ENCODE results near the gene MYO3B. TPM values are rescaled to one million over a fixed set of nuclear protein-coding genes. Genes with fewer than 3 reads are reported as not detected.
"Not testable (repeated sequence)": the region's sequence is repeated elsewhere in the genome, so short reads cannot be mapped to it uniquely, and the experiment has no call there.

Gene MYO3B
- polyA plus RNA-seq, 1 donor, result 0.30 TPM

GRCh38 chr2:170258382-170258781 is 80.4 kb downstream of the MYO3B start:
- Histone ChIP-seq H3K9me3 (ENCODE audit: control insufficient read depth, low read depth, low read length) (no peaks in the 10 kb centered on the region), H3K27ac (ENCODE audit: low read length) (no peak overlapping the region), H3K36me3 (ENCODE audit: control insufficient read depth, insufficient read depth, low read length) (no peaks in the 10 kb centered on the region), H3K4me3 (ENCODE audit: low read length) (no peak overlapping the region), H3K4me1 (ENCODE audit: control insufficient read depth, insufficient read depth, low read length) (no peaks in the 10 kb centered on the region), H3K27me3 (ENCODE audit: control insufficient read depth, insufficient read depth, low read length) (peaks cover 2% of the 10 kb centered on the region)
- 88% methylated on average over 1 of the region's 3 CpGs for WGBS (ENCODE audit: insufficient coverage, low lambda C conversion rate)
- DNase-seq, result no peak

DNA sequence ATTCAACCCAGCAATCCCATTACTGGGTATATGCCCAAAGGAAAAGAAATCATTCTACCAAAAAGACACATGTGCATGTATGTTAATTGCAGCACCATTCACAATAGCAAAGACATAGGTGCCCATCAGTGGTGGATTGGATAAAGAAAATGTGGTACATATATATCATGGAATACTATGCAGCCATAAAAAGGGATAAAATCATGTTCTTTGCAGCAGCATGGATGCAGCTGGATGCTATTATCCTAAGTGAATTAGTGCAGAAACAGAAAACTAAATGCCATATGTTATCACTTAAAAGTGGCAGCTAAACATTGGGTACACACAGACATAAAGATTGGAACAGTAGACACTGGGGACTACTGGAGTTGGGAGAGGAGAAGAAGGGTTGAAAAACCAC is 82.2 kb downstream of the MYO3B start:
- H3K36me3 ChIP-seq (ENCODE audit: control insufficient read depth, insufficient read depth, low read length), result no peaks in the 10 kb centered on the region
- no peaks in the 10 kb centered on the region for H3K9me3 ChIP-seq (ENCODE audit: control insufficient read depth, low read depth, low read length)
- H3K27ac ChIP-seq (ENCODE audit: low read length), result no peak overlapping the region
- no peaks in the 10 kb centered on the region for H3K27me3 ChIP-seq (ENCODE audit: control insufficient read depth, insufficient read depth, low read length)
- DNase-seq, result no peak
- no peaks in the 10 kb centered on the region for H3K4me1 ChIP-seq (ENCODE audit: control insufficient read depth, insufficient read depth, low read length)
- no peak overlapping the region for H3K4me3 ChIP-seq (ENCODE audit: low read length)

DNA sequence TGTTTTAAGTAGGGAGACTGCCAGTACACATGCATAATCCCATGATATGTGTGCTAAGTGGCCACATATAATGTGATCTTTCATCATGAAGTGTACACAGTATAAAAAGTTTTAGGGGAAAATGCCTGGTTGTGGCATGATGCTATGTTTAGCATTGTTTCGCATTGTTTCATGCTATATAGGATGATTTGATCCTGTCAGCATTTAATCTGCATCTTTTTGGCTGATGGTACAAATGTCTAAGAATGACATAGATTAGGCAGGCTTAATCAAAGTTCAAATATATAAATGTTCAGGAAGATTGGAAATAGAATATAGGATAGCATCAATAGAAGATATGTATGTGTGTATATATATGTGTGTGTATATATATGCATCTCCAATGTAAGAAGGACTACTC is 83.6 kb downstream of the MYO3B start:
- no peak overlapping the region for H3K4me3 ChIP-seq (ENCODE audit: low read length)
- no peak for DNase-seq
- no peak overlapping the region for H3K27ac ChIP-seq (ENCODE audit: low read length)
- no peaks in the 10 kb centered on the region for H3K9me3 ChIP-seq (ENCODE audit: control insufficient read depth, low read depth, low read length)
- no CpG with 5 or more reads among the region's 1 CpG for WGBS (ENCODE audit: insufficient coverage, low lambda C conversion rate)
- H3K36me3 ChIP-seq (ENCODE audit: control insufficient read depth, insufficient read depth, low read length), result no peaks in the 10 kb centered on the region
- no peaks in the 10 kb centered on the region for H3K4me1 ChIP-seq (ENCODE audit: control insufficient read depth, insufficient read depth, low read length)
- no peaks in the 10 kb centered on the region for H3K27me3 ChIP-seq (ENCODE audit: control insufficient read depth, insufficient read depth, low read length)

DNA sequence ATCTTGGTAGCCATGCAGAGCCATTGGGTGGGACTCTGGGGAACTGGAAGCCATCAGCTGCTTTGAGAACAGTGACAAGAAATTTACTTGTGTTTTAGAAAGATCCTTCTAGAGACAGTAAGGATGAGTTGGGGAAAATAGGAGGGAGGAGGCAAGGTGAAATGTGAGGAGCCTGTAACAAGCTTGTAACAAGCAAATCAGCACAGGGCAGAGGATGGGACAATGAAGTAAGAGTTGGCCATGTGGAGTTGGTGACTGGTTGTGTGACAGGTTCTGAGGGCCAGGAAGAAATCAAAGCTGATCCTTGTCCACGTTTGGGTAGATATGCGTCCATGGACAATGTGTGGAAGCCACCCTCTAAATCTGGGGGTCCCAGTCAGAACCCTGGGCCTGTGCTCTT is 84.4 kb downstream of the MYO3B start:
- no peak overlapping the region for H3K27ac ChIP-seq (ENCODE audit: low read length)
- no CpG with 5 or more reads among the region's 2 CpGs for WGBS (ENCODE audit: insufficient coverage, low lambda C conversion rate)

GRCh38 chr2:170262806-170263205 is 84.9 kb downstream of the MYO3B start:
- H3K27ac ChIP-seq (ENCODE audit: low read length), result no peak overlapping the region
- no peaks in the 10 kb centered on the region for H3K9me3 ChIP-seq (ENCODE audit: control insufficient read depth, low read depth, low read length)
- H3K4me1 ChIP-seq (ENCODE audit: control insufficient read depth, insufficient read depth, low read length), result no peaks in the 10 kb centered on the region
- H3K36me3 ChIP-seq (ENCODE audit: control insufficient read depth, insufficient read depth, low read length), result no peaks in the 10 kb centered on the region
- DNase-seq, result no peak
- WGBS (ENCODE audit: insufficient coverage, low lambda C conversion rate), result 91% methylated on average over 2 of the region's 4 CpGs
- no peaks in the 10 kb centered on the region for H3K27me3 ChIP-seq (ENCODE audit: control insufficient read depth, insufficient read depth, low read length)
- H3K4me3 ChIP-seq (ENCODE audit: low read length), result no peak overlapping the region

More for the DNA sequence above, 84.4 kb downstream of the MYO3B start:
- Histone ChIP-seq H3K4me1 (ENCODE audit: control insufficient read depth, insufficient read depth, low read length) (no peaks in the 10 kb centered on the region), H3K27me3 (ENCODE audit: control insufficient read depth, insufficient read depth, low read length) (no peaks in the 10 kb centered on the region), H3K4me3 (ENCODE audit: low read length) (no peak overlapping the region), H3K9me3 (ENCODE audit: control insufficient read depth, low read depth, low read length) (no peaks in the 10 kb centered on the region), H3K36me3 (ENCODE audit: control insufficient read depth, insufficient read depth, low read length) (no peaks in the 10 kb centered on the region)
- DNase-seq, result no peak

- WGBS (ENCODE audit: insufficient coverage, low lambda C conversion rate), result 83% methylated on average over 1 of the region's 7 CpGs
- not testable (repeated sequence) for DNase-seq; H3K27ac ChIP-seq (ENCODE audit: low read length); H3K4me3 ChIP-seq (ENCODE audit: low read length); H3K9me3 ChIP-seq (ENCODE audit: control insufficient read depth, low read depth, low read length); H3K4me1 ChIP-seq (ENCODE audit: control insufficient read depth, insufficient read depth, low read length); H3K27me3 ChIP-seq (ENCODE audit: control insufficient read depth, insufficient read depth, low read length); H3K36me3 ChIP-seq (ENCODE audit: control insufficient read depth, insufficient read depth, low read length)
Measured at GRCh38 chr2:170263728-170264521, 86.0 kb downstream of the MYO3B start.

DNA sequence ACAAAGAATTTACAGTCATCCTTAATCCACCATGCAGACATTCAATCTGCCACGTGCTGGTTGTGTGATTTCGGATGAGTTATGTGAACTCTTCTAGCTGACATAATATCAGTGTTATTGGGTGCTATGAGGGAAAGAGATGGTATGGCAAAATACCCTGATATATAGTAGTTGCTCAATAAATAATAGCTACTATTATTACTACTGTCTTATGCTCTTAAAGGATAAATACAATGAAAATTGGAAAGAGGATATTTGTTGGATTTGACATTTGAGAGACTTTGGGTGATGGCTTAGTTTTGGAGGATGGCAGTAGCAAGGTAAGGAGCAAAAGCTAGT is 86.5 kb downstream of the MYO3B start:
- no peak overlapping the region for H3K27ac ChIP-seq (ENCODE audit: low read length)
- H3K4me3 ChIP-seq (ENCODE audit: low read length), result no peak overlapping the region
- no peaks in the 10 kb centered on the region for H3K4me1 ChIP-seq (ENCODE audit: control insufficient read depth, insufficient read depth, low read length)
- H3K36me3 ChIP-seq (ENCODE audit: control insufficient read depth, insufficient read depth, low read length), result no peaks in the 10 kb centered on the region
- no peak for DNase-seq
- H3K9me3 ChIP-seq (ENCODE audit: control insufficient read depth, low read depth, low read length), result no peaks in the 10 kb centered on the region
- H3K27me3 ChIP-seq (ENCODE audit: control insufficient read depth, insufficient read depth, low read length), result no peaks in the 10 kb centered on the region
- no CpG with 5 or more reads among the region's 2 CpGs for WGBS (ENCODE audit: insufficient coverage, low lambda C conversion rate)

- H3K9me3 ChIP-seq (ENCODE audit: control insufficient read depth, low read depth, low read length), result no peaks in the 10 kb centered on the region
- H3K36me3 ChIP-seq (ENCODE audit: control insufficient read depth, insufficient read depth, low read length), result no peaks in the 10 kb centered on the region
- no peaks in the 10 kb centered on the region for H3K4me1 ChIP-seq (ENCODE audit: control insufficient read depth, insufficient read depth, low read length)
- no peaks in the 10 kb centered on the region for H3K27me3 ChIP-seq (ENCODE audit: control insufficient read depth, insufficient read depth, low read length)
- H3K27ac ChIP-seq (ENCODE audit: low read length), result no peak overlapping the region
- H3K4me3 ChIP-seq (ENCODE audit: low read length), result no peak overlapping the region
- DNase-seq, result no peak
Measured at GRCh38 chr2:170264865-170265264, 86.9 kb downstream of the MYO3B start.

- no peak overlapping the region for H3K4me3 ChIP-seq (ENCODE audit: low read length)
- no peaks in the 10 kb centered on the region for H3K36me3 ChIP-seq (ENCODE audit: control insufficient read depth, insufficient read depth, low read length)
- DNase-seq, result no peak
- no peak overlapping the region for H3K27ac ChIP-seq (ENCODE audit: low read length)
- H3K4me1 ChIP-seq (ENCODE audit: control insufficient read depth, insufficient read depth, low read length), result no peaks in the 10 kb centered on the region
- no peaks in the 10 kb centered on the region for H3K9me3 ChIP-seq (ENCODE audit: control insufficient read depth, low read depth, low read length)
- no peaks in the 10 kb centered on the region for H3K27me3 ChIP-seq (ENCODE audit: control insufficient read depth, insufficient read depth, low read length)
Measured at GRCh38 chr2:170265321-170265720, 87.4 kb downstream of the MYO3B start.

- Histone ChIP-seq H3K36me3 (ENCODE audit: control insufficient read depth, insufficient read depth, low read length) (no peaks in the 10 kb centered on the region), H3K4me1 (ENCODE audit: control insufficient read depth, insufficient read depth, low read length) (no peaks in the 10 kb centered on the region), H3K9me3 (ENCODE audit: control insufficient read depth, low read depth, low read length) (no peaks in the 10 kb centered on the region), H3K27me3 (ENCODE audit: control insufficient read depth, insufficient read depth, low read length) (no peaks in the 10 kb centered on the region), H3K4me3 (ENCODE audit: low read length) (no peak overlapping the region), H3K27ac (ENCODE audit: low read length) (no peak overlapping the region)
- no CpG with 5 or more reads among the region's 1 CpG for WGBS (ENCODE audit: insufficient coverage, low lambda C conversion rate)
- DNase-seq, result no peak
Measured at GRCh38 chr2:170266358-170266757, 88.4 kb downstream of the MYO3B start.

- Histone ChIP-seq H3K27me3 (ENCODE audit: control insufficient read depth, insufficient read depth, low read length) (no peaks in the 10 kb centered on the region), H3K4me3 (ENCODE audit: low read length) (no peak overlapping the region), H3K36me3 (ENCODE audit: control insufficient read depth, insufficient read depth, low read length) (no peaks in the 10 kb centered on the region), H3K27ac (ENCODE audit: low read length) (no peak overlapping the region), H3K9me3 (ENCODE audit: control insufficient read depth, low read depth, low read length) (no peaks in the 10 kb centered on the region), H3K4me1 (ENCODE audit: control insufficient read depth, insufficient read depth, low read length) (no peaks in the 10 kb centered on the region)
- DNase-seq, result no peak
Measured at GRCh38 chr2:170267071-170267470, 89.1 kb downstream of the MYO3B start.
